AG09319 (cell line): Measurements from ENCODE around the gene BUD23.

Source experiments
- DNase-seq: peaks from one replicate; pipeline ENCODE4 v3.0.0-alpha.2; 2010; ENCODE audit warnings: low read depth; ENCODE audit errors: extremely low read depth
- TF ChIP-seq, protein P1 (sequence below): IDR thresholded peaks from 2 replicates; pipeline ENCODE4 v1.5.1; 2011; ENCODE audit warnings: low read depth, mild to moderate bottlenecking, inconsistent platforms, low read length, moderate library complexity

BUD23 gene

DNA sequence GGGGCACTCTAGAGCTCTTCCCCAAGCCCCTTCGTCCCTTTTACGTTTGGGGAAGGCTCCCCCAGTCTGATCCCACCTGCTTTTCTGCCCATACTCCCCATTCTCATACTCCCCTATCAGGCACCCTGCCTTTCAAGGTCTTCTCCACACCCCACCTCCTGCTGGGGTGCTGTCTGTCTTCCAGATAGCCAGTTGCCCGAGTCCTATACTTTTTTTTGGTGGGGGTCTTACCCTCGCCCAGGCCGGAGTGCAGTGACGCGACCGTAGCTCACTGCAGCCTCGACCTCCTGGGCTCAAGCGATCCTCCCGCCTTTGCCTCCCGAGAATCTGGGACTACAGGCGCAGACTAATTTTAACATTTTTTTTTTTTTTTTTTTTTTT is 56.0 kb downstream of the BUD23 start:
- no peak for DNase-seq
- TF ChIP-seq, protein P1, sequence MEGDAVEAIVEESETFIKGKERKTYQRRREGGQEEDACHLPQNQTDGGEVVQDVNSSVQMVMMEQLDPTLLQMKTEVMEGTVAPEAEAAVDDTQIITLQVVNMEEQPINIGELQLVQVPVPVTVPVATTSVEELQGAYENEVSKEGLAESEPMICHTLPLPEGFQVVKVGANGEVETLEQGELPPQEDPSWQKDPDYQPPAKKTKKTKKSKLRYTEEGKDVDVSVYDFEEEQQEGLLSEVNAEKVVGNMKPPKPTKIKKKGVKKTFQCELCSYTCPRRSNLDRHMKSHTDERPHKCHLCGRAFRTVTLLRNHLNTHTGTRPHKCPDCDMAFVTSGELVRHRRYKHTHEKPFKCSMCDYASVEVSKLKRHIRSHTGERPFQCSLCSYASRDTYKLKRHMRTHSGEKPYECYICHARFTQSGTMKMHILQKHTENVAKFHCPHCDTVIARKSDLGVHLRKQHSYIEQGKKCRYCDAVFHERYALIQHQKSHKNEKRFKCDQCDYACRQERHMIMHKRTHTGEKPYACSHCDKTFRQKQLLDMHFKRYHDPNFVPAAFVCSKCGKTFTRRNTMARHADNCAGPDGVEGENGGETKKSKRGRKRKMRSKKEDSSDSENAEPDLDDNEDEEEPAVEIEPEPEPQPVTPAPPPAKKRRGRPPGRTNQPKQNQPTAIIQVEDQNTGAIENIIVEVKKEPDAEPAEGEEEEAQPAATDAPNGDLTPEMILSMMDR, result no peak

DNA sequence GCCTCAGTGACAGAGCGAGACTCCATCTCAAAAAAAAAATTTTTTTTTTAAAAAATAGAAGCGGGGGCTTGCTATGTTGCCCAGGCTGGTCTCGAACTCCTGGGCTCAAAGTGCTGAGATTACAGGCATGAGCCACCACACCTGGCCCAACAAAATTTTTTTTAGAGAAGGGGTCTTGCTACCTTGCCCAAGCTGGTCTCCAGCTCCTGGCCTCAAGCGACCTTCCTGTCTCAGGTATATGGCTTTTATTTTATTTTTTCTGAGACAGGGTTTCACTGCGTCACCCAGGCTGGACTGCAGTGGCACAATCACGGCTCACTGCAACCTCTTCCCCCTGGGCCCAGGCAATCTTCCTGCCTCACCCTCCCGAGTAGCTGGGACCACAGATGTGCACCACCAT is 56.8 kb downstream of the BUD23 start:
- TF ChIP-seq, protein P1, result no peak
- DNase-seq, result no peak

DNA sequence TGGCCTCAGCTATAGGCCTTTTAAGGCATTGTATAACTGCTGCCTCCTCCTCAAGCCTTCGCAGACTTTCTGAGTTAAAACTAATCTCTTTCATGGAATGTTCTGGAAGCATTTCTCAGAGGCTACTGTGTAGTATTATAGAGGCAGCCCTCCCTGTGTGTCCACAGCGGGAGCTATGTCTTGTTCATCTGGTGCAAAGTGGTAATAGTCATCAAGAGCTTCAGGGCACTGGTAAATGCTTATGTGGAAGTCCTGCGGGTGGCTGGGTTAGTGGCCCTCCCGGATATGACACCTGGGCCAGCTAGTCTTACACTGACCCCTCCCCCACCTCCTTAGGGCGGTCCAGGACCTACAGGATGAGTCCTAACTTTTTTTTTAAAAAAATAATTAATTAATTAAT is 57.4 kb downstream of the BUD23 start:
- TF ChIP-seq, protein P1, result no peak
- DNase-seq, result no peak

DNA sequence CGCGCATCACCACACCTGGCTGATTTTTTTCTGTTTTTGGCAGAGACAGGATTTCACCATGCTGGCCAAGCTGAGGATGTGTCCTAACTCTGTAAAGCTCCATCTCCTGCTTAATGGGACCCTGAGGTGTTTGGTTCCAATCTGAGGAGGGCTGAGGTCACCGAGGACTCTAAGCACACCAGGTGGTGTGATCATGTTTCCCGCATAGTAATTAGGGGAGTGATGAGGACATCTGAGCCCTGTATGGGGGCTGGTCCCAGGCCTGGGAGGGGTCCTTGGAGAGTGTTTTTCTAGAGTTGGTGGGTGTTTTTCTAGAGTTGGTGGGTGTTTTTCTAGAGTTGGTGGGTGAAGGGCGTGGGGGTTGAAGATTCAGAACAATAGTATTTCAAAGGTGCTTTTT is 58.2 kb downstream of the BUD23 start:
- DNase-seq, result no peak
- TF ChIP-seq, protein P1, result no peak

DNA sequence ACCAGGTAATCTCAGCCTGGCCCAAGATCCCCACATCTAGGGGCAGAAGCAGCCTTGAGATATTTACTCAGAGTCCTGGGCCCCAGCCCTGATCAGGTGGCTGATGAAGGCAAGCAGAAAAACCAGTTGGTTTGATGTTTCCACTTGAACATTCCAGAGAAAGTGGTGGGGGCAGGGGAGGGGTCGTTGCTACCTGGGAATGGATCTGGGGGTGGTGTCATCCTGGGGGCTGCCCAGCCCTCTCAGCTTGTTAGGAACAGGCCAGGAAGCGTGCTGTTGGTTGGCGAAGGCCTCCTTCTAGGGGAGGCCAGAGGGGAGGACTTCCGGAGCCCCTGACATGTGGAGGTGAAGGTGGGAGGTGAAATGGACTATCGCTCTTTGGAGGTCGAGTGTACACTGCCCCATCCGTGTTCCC is 58.9 kb downstream of the BUD23 start:
- no peak for DNase-seq

DNA sequence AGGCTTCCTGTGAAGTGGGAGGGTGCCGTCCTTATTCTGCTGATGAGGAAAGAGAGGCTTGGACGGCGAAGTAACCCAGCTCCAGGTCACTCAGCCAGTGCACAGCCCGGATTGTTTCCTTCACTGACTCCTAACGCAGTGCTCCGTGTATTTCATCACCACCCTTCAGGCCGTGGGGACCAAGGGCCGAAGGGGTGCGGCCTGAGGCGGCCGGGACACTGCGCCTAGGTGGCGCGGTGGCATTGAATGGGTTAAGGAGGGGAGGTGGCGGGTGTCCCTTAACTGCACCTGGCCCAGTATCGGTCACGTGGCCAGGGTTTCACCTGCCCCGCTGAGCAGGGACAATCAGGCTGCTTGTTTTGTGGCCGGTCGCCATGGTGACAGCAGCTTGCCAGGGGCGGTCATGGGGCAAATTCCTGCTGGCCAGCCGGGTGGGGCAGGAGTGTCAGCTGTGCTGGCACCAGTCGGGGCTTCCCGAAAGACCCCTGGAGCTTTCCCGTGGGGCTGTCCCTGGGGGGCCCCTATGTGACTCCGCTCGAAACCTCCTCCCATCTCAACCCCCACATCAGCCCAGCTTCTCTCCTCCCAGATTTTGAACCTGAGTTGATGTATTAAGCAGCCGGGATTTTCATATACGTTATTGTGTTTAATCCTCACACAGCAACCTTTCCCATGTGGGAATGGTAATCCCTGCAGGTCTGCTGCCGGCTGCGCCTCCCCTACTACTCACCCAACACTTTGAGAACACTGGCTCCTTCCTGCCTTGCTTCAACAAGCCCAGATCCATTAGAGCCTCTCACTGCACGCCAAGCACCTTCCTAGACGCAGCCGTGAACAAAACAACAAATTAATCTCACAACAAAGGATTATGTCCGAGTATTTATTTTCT is 59.6 kb downstream of the BUD23 start:
- DNase-seq, result no peak
- TF ChIP-seq, protein P1, result no peak

More for the DNA sequence above, 58.9 kb downstream of the BUD23 start:
- TF ChIP-seq, protein P1, result no peak

DNA sequence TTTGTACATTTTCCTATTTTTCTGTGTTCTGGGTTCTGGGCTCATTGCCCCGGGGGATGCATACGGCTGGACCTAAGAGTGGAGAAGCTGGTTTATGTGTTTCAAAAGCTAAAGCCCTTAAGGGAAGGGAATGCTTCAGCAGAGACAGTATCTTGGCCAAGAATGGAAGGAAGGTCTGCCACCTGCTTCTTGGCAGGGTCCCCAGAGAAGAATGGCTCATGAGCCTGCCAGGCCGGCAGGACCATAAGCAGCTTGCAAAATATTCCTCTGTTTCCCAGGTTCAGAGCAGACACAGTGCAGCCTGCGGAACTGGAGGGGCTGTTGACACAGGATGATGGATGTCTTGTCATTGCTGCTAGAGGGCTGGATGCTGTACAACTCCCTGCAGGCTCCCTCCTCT is 63.0 kb downstream of the BUD23 start:
- TF ChIP-seq, protein P1, result no peak
- DNase-seq, result no peak
